Lung microvascular endothelial cell (primary cell): ENCODE data around the gene MYCL. TPM values are rescaled to one million over a fixed set of nuclear protein-coding genes. Genes with fewer than 3 reads are reported as not detected.

ENCODE experiments used
- DNase-seq, 2 donors: peaks; one replicate each; pipeline versions ENCODE4 v3.0.0 to v3.0.0-alpha.2; 2010; ENCODE audit warnings: low read depth in 2 of 2
- total RNA-seq: library from RNA; depleted of rRNA; stranded (reverse); fragments of >200 nt; gene quantifications from 2 replicates; pipeline ENCODE4 v1.2.1, GENCODE V29; 2014

The MYCL gene
- 0.20 and 0.44 TPM in 2 replicates for total RNA-seq

GRCh38 chr1:39901714-39902459, at the start of gene MYCL:
Gene MYCL (minus strand): TSS chr1:39901917. CDS start chr1:39901434, 483 bp downstream.
- DNase-seq, result peak; percentile 69 to 81

- no peak for DNase-seq
Observed at GRCh38 chr1:39949891-39950290, 48.2 kb upstream of the MYCL start.

- DNase-seq, result no peak
Observed at GRCh38 chr1:39947260-39947659, 45.5 kb upstream of the MYCL start.

GRCh38 chr1:39946216-39946615, 44.5 kb upstream of the MYCL start:
- DNase-seq, result no peak

GRCh38 chr1:39944410-39945112, 42.8 kb upstream of the MYCL start:
- DNase-seq, result no peak

- DNase-seq, result no peak
Observed at GRCh38 chr1:39943471-39944290, 42.0 kb upstream of the MYCL start.

- DNase-seq, result no peak
Observed at GRCh38 chr1:39940980-39941871, 39.5 kb upstream of the MYCL start.

GRCh38 chr1:39940253-39940652, 38.5 kb upstream of the MYCL start:
- DNase-seq, result no peak

- no peak for DNase-seq
Observed at GRCh38 chr1:39938856-39939255, 37.1 kb upstream of the MYCL start.

GRCh38 chr1:39936724-39937491, 35.2 kb upstream of the MYCL start:
- no peak for DNase-seq

- peak in 1 of 2 donors; percentile 17 for DNase-seq
Observed at GRCh38 chr1:39933956-39934941, 32.5 kb upstream of the MYCL start.

GRCh38 chr1:39928809-39929587, 27.3 kb upstream of the MYCL start:
- no peak for DNase-seq

- peak in 1 of 2 donors; percentile 13 for DNase-seq
Observed at GRCh38 chr1:39927538-39927937, 25.8 kb upstream of the MYCL start.

GRCh38 chr1:39926820-39927219, 25.1 kb upstream of the MYCL start:
- DNase-seq, result no peak

- peak in 1 of 2 donors; percentile 34 for DNase-seq
Observed at GRCh38 chr1:39926343-39926793, 24.7 kb upstream of the MYCL start.

GRCh38 chr1:39925721-39926342, 24.1 kb upstream of the MYCL start:
- DNase-seq, result no peak

GRCh38 chr1:39922251-39922688, 20.6 kb upstream of the MYCL start:
- DNase-seq, result peak in 1 of 2 donors; percentile 17

GRCh38 chr1:39919545-39919944, 17.8 kb upstream of the MYCL start:
- peak; percentile 51 to 65 for DNase-seq
